Neural cell (in vitro differentiated cells): Measurements from ENCODE around the gene AKT3. TPM values are rescaled to one million over a fixed set of nuclear protein-coding genes. Genes with fewer than 3 reads are reported as not detected.

ENCODE experiments used
- H2AFZ ChIP-seq: fragments of 200-600, 300-800 bp; sonication (generic), shearing (Covaris generic); 2 replicates; pipeline ENCODE4 v1.6.0; 2014; ENCODE audit warnings: low read depth, mild to moderate bottlenecking, antibody characterized with exemption, low read length, moderate library complexity
- H3F3A ChIP-seq: fragments of 200-600 bp; shearing (Covaris generic); 2 replicates; pipeline ENCODE4 v1.6.1; 2016; ENCODE audit warnings: mild to moderate bottlenecking, moderate library complexity, mixed read lengths, antibody characterized with exemption, low read length; ENCODE audit not compliant: insufficient read depth, poor library complexity, severe bottlenecking
- H3K27ac ChIP-seq: fragments of 200-600, 300-800 bp; sonication (generic), shearing (Covaris generic); 2 replicates; pipeline ENCODE4 v1.5.1; 2014; ENCODE audit warnings: mild to moderate bottlenecking, low read length, moderate library complexity
- H3K27me3 ChIP-seq: fragments of 300-800, 200-600 bp; sonication (generic), shearing (Covaris generic); 2 replicates; pipeline ENCODE4 v1.6.0; 2014; ENCODE audit warnings: mild to moderate bottlenecking, low read depth, low read length, moderate library complexity; ENCODE audit not compliant: insufficient read depth
- H3K36me3 ChIP-seq: fragments of 300-800, 200-600 bp; sonication (generic), shearing (Covaris generic); 2 replicates; pipeline ENCODE4 v1.5.1; 2014; ENCODE audit warnings: mild to moderate bottlenecking, antibody characterized with exemption, low read length, moderate library complexity; ENCODE audit not compliant: insufficient read depth
- H3K4me2 ChIP-seq: fragments of 300-800, 200-600 bp; sonication (generic), shearing (Covaris generic); 2 replicates; pipeline ENCODE4 v1.6.0; 2014; ENCODE audit warnings: mild to moderate bottlenecking, low read length
- H3K4me3 ChIP-seq: fragments of 300-800, 200-600 bp; sonication (generic), shearing (Covaris generic); 2 replicates; pipeline ENCODE4 v1.5.1; 2014; ENCODE audit warnings: mild to moderate bottlenecking, low read length, moderate library complexity
- H3K79me2 ChIP-seq: fragments of 200-600 bp; shearing (Covaris generic); replicated peaks from 2 replicates; pipeline ENCODE4 v1.6.0; 2014; ENCODE audit warnings: mild to moderate bottlenecking, low read length, moderate library complexity; ENCODE audit not compliant: insufficient read depth
- H3K9ac ChIP-seq: fragments of 300-800, 200-600 bp; sonication (generic), shearing (Covaris generic); 2 replicates; pipeline ENCODE4 v1.6.1; 2016; ENCODE audit warnings: mild to moderate bottlenecking, low read length, mixed read lengths
- H3K9me2 ChIP-seq: fragments of 200-600 bp; shearing (Covaris generic); 2 replicates; pipeline ENCODE4 v1.6.1; 2016; ENCODE audit warnings: mild to moderate bottlenecking, low read length, mixed read lengths; ENCODE audit not compliant: insufficient read depth
- H3K9me3 ChIP-seq: fragments of 200-600, 300-800 bp; sonication (generic), shearing (Covaris generic); 2 replicates; pipeline ENCODE4 v1.6.1; 2016; ENCODE audit warnings: mild to moderate bottlenecking, mixed run types, low read length, moderate library complexity, mixed read lengths
- H4K20me1 ChIP-seq: fragments of 200-600 bp; shearing (Covaris generic); 2 replicates; pipeline ENCODE4 v1.6.1; 2016; ENCODE audit warnings: mild to moderate bottlenecking, mixed run types; ENCODE audit not compliant: insufficient read depth
- EP300 ChIP-seq: fragments of 450-650 bp; conservative IDR thresholded peaks from 2 replicates; pipeline ENCODE4 v1.6.1; 2014; ENCODE audit warnings: antibody characterized with exemption, mild to moderate bottlenecking, moderate library complexity; ENCODE audit not compliant: poor library complexity, severe bottlenecking
- EZH2 ChIP-seq: fragments of 200-600, 300-800 bp; shearing (Covaris generic), sonication (generic); IDR thresholded peaks from 2 replicates; pipeline ENCODE4 v1.6.1; 2014; ENCODE audit warnings: antibody characterized with exemption, low read length, borderline replicate concordance, mild to moderate bottlenecking; ENCODE audit not compliant: insufficient read depth, poor library complexity, severe bottlenecking
- MXI1 ChIP-seq: fragments of 450-650 bp; conservative IDR thresholded peaks from 2 replicates; pipeline ENCODE4 v1.6.1; 2014; ENCODE audit warnings: antibody characterized with exemption, mild to moderate bottlenecking; ENCODE audit not compliant: poor library complexity, severe bottlenecking
- POLR2AphosphoS5 ChIP-seq: IDR thresholded peaks from 2 replicates; pipeline ENCODE4 v1.6.1; 2012
- RAD21 ChIP-seq: fragments of 450-650 bp; conservative IDR thresholded peaks from 2 replicates; pipeline ENCODE4 v1.6.1; 2014; ENCODE audit warnings: antibody characterized with exemption, mild to moderate bottlenecking, moderate library complexity
- SMC3 ChIP-seq: fragments of 450-650 bp; conservative IDR thresholded peaks from 2 replicates; pipeline ENCODE4 v1.6.1; 2014; ENCODE audit warnings: antibody characterized with exemption, mild to moderate bottlenecking, moderate library complexity; ENCODE audit not compliant: poor library complexity
- TAF1 ChIP-seq: IDR thresholded peaks from 2 replicates; pipeline ENCODE4 v1.6.1; 2012; ENCODE audit warnings: low read depth
- polyA plus RNA-seq: library from polyadenylated mRNA; depleted of rRNA; stranded (reverse); fragments of >200 nt; gene quantifications from 2 replicates; pipeline ENCODE4 v1.2.3, GENCODE V29; 2014
- TF ChIP-seq, protein P1 (sequence below): IDR thresholded peaks from 2 replicates; pipeline ENCODE4 v1.6.1; 2012; ENCODE audit warnings: borderline replicate concordance
- TF ChIP-seq, protein P2 (sequence below): fragments of 450-650 bp; IDR thresholded peaks from 2 replicates; pipeline ENCODE4 v1.5.1; 2014; ENCODE audit warnings: antibody characterized with exemption, mild to moderate bottlenecking, moderate library complexity; ENCODE audit not compliant: poor library complexity, severe bottlenecking

Gene AKT3
- polyA plus RNA-seq, 1 donor from 2014 or later, result 46.0 TPM

DNA sequence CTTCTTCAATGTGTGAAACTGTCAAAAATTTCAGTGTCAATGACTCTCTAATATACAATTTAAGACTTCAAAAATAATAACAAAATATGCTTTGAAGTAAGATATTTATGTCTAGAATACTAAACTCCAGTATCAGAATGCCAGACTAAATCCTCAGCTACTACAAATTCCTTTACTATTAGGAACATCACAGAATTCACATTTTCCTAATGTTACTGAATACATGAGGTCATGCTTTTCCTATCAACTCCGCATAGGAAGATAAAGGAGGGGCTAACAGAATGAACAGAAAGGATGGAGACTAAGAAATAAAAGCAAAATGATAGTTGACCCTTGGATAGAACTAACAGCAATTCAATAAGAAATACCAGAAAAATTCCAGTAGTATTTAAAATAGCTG, 301.5 kb downstream of the AKT3 start:
- H3K4me3 ChIP-seq, result no peak overlapping the region
- no peaks in the 10 kb centered on the region for H3K79me2 ChIP-seq
- peaks cover 4% of the 10 kb centered on the region for H3K36me3 ChIP-seq
- H3K27me3 ChIP-seq, result no peaks in the 10 kb centered on the region
- H3K9ac ChIP-seq, result no peak overlapping the region
- no peak overlapping the region for H2AFZ ChIP-seq
- H3F3A ChIP-seq, result no peaks in the 10 kb centered on the region
- H4K20me1 ChIP-seq, result no peaks in the 10 kb centered on the region
- H3K9me3 ChIP-seq, result no peaks in the 10 kb centered on the region
- no peak for TF ChIP-seq TAF1
- TF ChIP-seq, protein P1, sequence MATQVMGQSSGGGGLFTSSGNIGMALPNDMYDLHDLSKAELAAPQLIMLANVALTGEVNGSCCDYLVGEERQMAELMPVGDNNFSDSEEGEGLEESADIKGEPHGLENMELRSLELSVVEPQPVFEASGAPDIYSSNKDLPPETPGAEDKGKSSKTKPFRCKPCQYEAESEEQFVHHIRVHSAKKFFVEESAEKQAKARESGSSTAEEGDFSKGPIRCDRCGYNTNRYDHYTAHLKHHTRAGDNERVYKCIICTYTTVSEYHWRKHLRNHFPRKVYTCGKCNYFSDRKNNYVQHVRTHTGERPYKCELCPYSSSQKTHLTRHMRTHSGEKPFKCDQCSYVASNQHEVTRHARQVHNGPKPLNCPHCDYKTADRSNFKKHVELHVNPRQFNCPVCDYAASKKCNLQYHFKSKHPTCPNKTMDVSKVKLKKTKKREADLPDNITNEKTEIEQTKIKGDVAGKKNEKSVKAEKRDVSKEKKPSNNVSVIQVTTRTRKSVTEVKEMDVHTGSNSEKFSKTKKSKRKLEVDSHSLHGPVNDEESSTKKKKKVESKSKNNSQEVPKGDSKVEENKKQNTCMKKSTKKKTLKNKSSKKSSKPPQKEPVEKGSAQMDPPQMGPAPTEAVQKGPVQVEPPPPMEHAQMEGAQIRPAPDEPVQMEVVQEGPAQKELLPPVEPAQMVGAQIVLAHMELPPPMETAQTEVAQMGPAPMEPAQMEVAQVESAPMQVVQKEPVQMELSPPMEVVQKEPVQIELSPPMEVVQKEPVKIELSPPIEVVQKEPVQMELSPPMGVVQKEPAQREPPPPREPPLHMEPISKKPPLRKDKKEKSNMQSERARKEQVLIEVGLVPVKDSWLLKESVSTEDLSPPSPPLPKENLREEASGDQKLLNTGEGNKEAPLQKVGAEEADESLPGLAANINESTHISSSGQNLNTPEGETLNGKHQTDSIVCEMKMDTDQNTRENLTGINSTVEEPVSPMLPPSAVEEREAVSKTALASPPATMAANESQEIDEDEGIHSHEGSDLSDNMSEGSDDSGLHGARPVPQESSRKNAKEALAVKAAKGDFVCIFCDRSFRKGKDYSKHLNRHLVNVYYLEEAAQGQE, result no peak
- TF ChIP-seq EP300, result no peak
- H3K4me2 ChIP-seq, result no peak overlapping the region
- no peaks in the 10 kb centered on the region for H3K9me2 ChIP-seq
- no peak overlapping the region for H3K27ac ChIP-seq

DNA sequence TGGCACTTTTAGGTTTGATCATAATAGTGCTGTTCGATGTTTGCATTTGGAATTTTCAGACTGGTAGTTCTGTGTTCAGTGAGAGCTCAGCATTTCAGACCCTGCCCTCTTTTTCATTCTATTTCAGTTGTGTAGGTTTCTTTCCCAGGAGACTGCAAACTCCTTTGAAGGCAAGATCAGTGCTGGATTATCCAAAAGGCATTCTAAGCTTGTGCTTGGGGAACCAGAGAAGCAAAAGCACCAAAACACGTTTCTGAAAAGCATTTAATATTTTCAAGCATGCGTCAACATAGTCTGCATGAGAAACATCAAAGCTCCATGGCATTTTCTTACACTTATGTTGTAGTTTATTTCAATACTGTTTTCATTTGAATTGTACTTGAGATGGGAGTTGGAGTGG, 302.2 kb downstream of the AKT3 start:
- Histone ChIP-seq H4K20me1 (no peaks in the 10 kb centered on the region), H3K79me2 (no peaks in the 10 kb centered on the region), H3K27ac (no peak overlapping the region), H3K36me3 (peaks cover 6% of the 10 kb centered on the region), H3K9ac (no peak overlapping the region), H3K9me3 (no peaks in the 10 kb centered on the region), H3F3A (no peaks in the 10 kb centered on the region), H3K27me3 (no peaks in the 10 kb centered on the region), H3K9me2 (no peaks in the 10 kb centered on the region), H3K4me2 (no peak overlapping the region), H3K4me3 (no peak overlapping the region), H2AFZ (no peak overlapping the region)
- TF ChIP-seq TAF1 (no peak), POLR2AphosphoS5 (no peak), EZH2 (no peak), EP300 (no peak), MXI1 (no peak), SMC3 (no peak), RAD21 (no peak)
- TF ChIP-seq, protein P2, sequence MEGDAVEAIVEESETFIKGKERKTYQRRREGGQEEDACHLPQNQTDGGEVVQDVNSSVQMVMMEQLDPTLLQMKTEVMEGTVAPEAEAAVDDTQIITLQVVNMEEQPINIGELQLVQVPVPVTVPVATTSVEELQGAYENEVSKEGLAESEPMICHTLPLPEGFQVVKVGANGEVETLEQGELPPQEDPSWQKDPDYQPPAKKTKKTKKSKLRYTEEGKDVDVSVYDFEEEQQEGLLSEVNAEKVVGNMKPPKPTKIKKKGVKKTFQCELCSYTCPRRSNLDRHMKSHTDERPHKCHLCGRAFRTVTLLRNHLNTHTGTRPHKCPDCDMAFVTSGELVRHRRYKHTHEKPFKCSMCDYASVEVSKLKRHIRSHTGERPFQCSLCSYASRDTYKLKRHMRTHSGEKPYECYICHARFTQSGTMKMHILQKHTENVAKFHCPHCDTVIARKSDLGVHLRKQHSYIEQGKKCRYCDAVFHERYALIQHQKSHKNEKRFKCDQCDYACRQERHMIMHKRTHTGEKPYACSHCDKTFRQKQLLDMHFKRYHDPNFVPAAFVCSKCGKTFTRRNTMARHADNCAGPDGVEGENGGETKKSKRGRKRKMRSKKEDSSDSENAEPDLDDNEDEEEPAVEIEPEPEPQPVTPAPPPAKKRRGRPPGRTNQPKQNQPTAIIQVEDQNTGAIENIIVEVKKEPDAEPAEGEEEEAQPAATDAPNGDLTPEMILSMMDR, result no peak
- TF ChIP-seq, protein P1, result no peak
